Endothelial cell of umbilical vein (primary cell): ENCODE data around the gene SPRR3. TPM values are rescaled to one million over a fixed set of nuclear protein-coding genes. Genes with fewer than 3 reads are reported as not detected.

Experiments used
- BruUV-seq: library from RNA; stranded (reverse); fragments of 400-500 nt; replicated peaks from 2 replicates; lab custom pipeline; 2021; lab: Mats Ljungman, UMichigan
- CTCF ChIA-PET: fragments of 300-600, 350-600 bp; sonication (Branson Sonifier 250); formaldehyde crosslinking; loops from one replicate; lab custom pipeline; 2021; ENCODE audit warnings: antibody characterized with exemption, inconsistent platforms; lab: Charles Lee
- POLR2A ChIA-PET: fragments of 300-600, 350-600 bp; sonication (Branson Sonifier 250); formaldehyde crosslinking; loops from one replicate; lab custom pipeline; 2021; ENCODE audit warnings: antibody characterized with exemption, inconsistent platforms; lab: Charles Lee
- DNase-seq: peaks from one replicate; pipeline ENCODE4 v3.0.0-alpha.2; 2011; ENCODE audit warnings: low read depth, low spot score
- FAIRE-seq: peaks from 2 replicates; lab custom pipeline; 2011; peaks lifted over from hg19 to GRCh38; lab: Jason Lieb, UNC
- H2AFZ ChIP-seq: 2 replicates; pipeline ENCODE4 v1.6.0; 2012; ENCODE audit warnings: low read depth, low read length, control low read depth, inconsistent platforms
- H3K27ac ChIP-seq: 2 replicates; pipeline ENCODE4 v1.5.1; 2011; ENCODE audit warnings: low read depth, mild to moderate bottlenecking, control low read depth, low read length, moderate library complexity; ENCODE audit not compliant: insufficient read depth
- H3K27me3 ChIP-seq, 2 experiments: 2 replicates each; pipeline versions ENCODE4 v1.6.0 to v1.6.1; 2011; ENCODE audit warnings: low read length in 2 of 2, mixed read lengths in 1 of 2; ENCODE audit not compliant: control insufficient read depth in 2 of 2, insufficient read depth in 2 of 2
- H3K36me3 ChIP-seq, 2 experiments: 2 replicates in 1 of 2; 3 replicates in 1 of 2; pipeline ENCODE4 v1.5.1; 2011; ENCODE audit warnings: low read length in 2 of 2, mild to moderate bottlenecking in 1 of 2, moderate library complexity in 1 of 2; ENCODE audit not compliant: control insufficient read depth in 2 of 2, insufficient read depth in 2 of 2; ENCODE audit errors: extremely low read depth in 1 of 2
- H3K4me1 ChIP-seq: 3 replicates; pipeline ENCODE4 v1.5.1; 2011; ENCODE audit warnings: mild to moderate bottlenecking, low read length; ENCODE audit not compliant: control insufficient read depth, insufficient read depth; ENCODE audit errors: extremely low read depth
- H3K4me2 ChIP-seq: 2 replicates; pipeline ENCODE4 v1.6.1; 2011; ENCODE audit warnings: low read length, control low read depth, mixed read lengths; ENCODE audit not compliant: insufficient read depth
- H3K4me3 ChIP-seq, 3 experiments: fragments of 200-600 bp in 1 of 3; sonication (generic), shearing (Covaris generic) in 1 of 3; replicated peaks in 1 of 3; 2 replicates each; pipeline ENCODE4 v1.5.1; 2011 to 2016; ENCODE audit warnings: control low read depth in 3 of 3, low read length in 3 of 3, mild to moderate bottlenecking in 2 of 3, inconsistent platforms in 1 of 3, low read depth in 1 of 3, moderate library complexity in 1 of 3; ENCODE audit not compliant: insufficient read depth in 1 of 3
- H3K79me2 ChIP-seq: 2 replicates; pipeline ENCODE4 v1.6.0; 2012; ENCODE audit warnings: low read length, inconsistent platforms; ENCODE audit not compliant: control insufficient read depth, insufficient read depth
- H3K9ac ChIP-seq: replicated peaks from 2 replicates; pipeline ENCODE3; 2011; ENCODE audit warnings: low read length, control low read depth; ENCODE audit not compliant: insufficient read depth; ENCODE audit errors: extremely low read depth
- H3K9me1 ChIP-seq: replicated peaks from 3 replicates; pipeline ENCODE4 v1.6.0; 2011; ENCODE audit warnings: mild to moderate bottlenecking, low read length; ENCODE audit not compliant: control insufficient read depth, insufficient read depth; ENCODE audit errors: extremely low read depth
- H3K9me3 ChIP-seq: replicated peaks from 2 replicates; pipeline ENCODE4 v1.5.1; 2012; ENCODE audit warnings: low read length, inconsistent platforms; ENCODE audit not compliant: control insufficient read depth, insufficient read depth
- H4K20me1 ChIP-seq: replicated peaks from 2 replicates; pipeline ENCODE3; 2011; ENCODE audit warnings: mild to moderate bottlenecking, low read length; ENCODE audit not compliant: control insufficient read depth, insufficient read depth; ENCODE audit errors: extremely low read depth
- CTCF ChIP-seq, 2 donors: IDR thresholded peaks; 1 replicate in 1 of 2; 2 replicates in 1 of 2; pipeline ENCODE4 v1.5.1; 2011; ENCODE audit warnings: low read length in 2 of 2, mild to moderate bottlenecking in 2 of 2, moderate library complexity in 2 of 2, control low read depth in 1 of 2, inconsistent platforms in 1 of 2, low read depth in 1 of 2; ENCODE audit not compliant: insufficient read depth in 1 of 2; ENCODE audit errors: extremely low read depth in 1 of 2
- EZH2 ChIP-seq: IDR thresholded peaks from 2 replicates; pipeline ENCODE4 v1.6.1; 2012; ENCODE audit warnings: borderline replicate concordance, low read depth, mild to moderate bottlenecking, moderate library complexity, low read length, inconsistent platforms; ENCODE audit not compliant: severe bottlenecking
- FOS ChIP-seq: IDR thresholded peaks from 2 replicates; pipeline ENCODE4 v1.6.1; 2011; ENCODE audit warnings: mild to moderate bottlenecking, low read length, moderate library complexity, borderline replicate concordance; ENCODE audit not compliant: insufficient read depth
- GATA2 ChIP-seq: IDR thresholded peaks from 2 replicates; pipeline ENCODE4 v1.7.0; 2011; ENCODE audit warnings: low read depth, mild to moderate bottlenecking, moderate library complexity, mixed read lengths, low read length; ENCODE audit not compliant: insufficient read length, insufficient read depth
- JUN ChIP-seq: IDR thresholded peaks from 2 replicates; pipeline ENCODE4 v1.6.1; 2011; ENCODE audit warnings: borderline replicate concordance, low read depth; ENCODE audit not compliant: insufficient read length, insufficient read depth
- MYC ChIP-seq: IDR thresholded peaks from one replicate; pipeline ENCODE4 v1.6.1; 2011; ENCODE audit warnings: mild to moderate bottlenecking, low read depth, low read length
- POLR2A ChIP-seq: IDR thresholded peaks from 2 replicates; pipeline ENCODE4 v1.6.1; 2012; ENCODE audit warnings: low read depth, mild to moderate bottlenecking, control low read depth, low read length
- POLR2AphosphoS5 ChIP-seq: IDR thresholded peaks from 2 replicates; pipeline ENCODE4 v1.6.1; 2012; ENCODE audit warnings: low read depth, mild to moderate bottlenecking, control low read depth, low read length, moderate library complexity; ENCODE audit not compliant: insufficient read depth
- dilution Hi-C: fragments of 300-500 bp; cut with MboI; formaldehyde crosslinking; loops from one replicate; pipeline ENCODE4 v1.15.0; 2019; ENCODE audit warnings: low sequenced_read_pairs; ENCODE audit not compliant: extremely low pct_ligation_motif_present
- intact Hi-C: fragments of 100-400 bp; cut with micrococcal nuclease; formaldehyde crosslinking; loops from one replicate; pipeline ENCODE4 v1.10.0; 2022
- polyA plus RNA-seq, 4 experiments: library from polyadenylated mRNA; depleted of rRNA in 3 of 4; stranded (reverse) in 3 of 4; unstranded in 1 of 4; fragments of >200 nt; gene quantifications; 2 replicates each; pipeline versions ENCODE4 v1.2.1 to v1.2.3, GENCODE V29; 2011 to 2012; ENCODE audit warnings: missing spikeins in 1 of 4
- total RNA-seq: library from RNA; stranded (reverse); gene quantifications from 2 replicates; pipeline ENCODE4 v1.2.3, GENCODE V29; 2021
- TF ChIP-seq, protein P1 (sequence below): IDR thresholded peaks from 2 replicates; pipeline ENCODE4 v1.6.1; 2011; ENCODE audit not compliant: insufficient read depth, insufficient read length

SPRR3 gene
- total and polyA plus RNA-seq, 2 donors (not counting 3 experiments of a cell fraction or from before 2014, with no cell fraction given): not detected

DNA sequence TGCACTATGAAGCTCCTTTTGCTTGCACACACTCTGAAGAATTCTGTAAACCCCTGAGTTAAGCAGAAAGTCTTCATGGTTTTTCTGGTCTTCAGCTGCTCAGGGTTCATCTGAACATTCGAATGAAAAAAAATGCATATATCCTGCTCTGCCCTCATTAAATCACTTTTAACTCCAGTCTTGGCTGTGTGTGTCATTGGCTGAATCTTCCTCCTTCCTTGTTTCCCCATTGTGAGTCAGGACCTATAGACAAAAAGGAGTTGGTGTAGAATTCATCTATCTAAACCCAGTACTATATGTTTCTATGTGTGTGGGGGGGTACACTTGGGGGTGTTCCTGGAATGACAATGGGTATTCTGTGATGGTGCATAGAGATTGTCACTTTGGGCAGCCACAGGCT lies 22.9 kb downstream of the SPRR3 start:
- POLR2A ChIA-PET: no interaction called here
- CTCF ChIA-PET: no interaction called here
- DNase-seq (no peak), FAIRE-seq (no peak)
- no peaks in the 10 kb centered on the region for H3K36me3 ChIP-seq
- dilution Hi-C loops: no loop called here
- TF ChIP-seq GATA2 (no peak), FOS (no peak), POLR2AphosphoS5 (no peak), POLR2A (no peak), MYC (no peak), CTCF (IDR thresholded peaks at IDR 0.05; ENCODE audit: extremely low read depth in 1 of 2, insufficient read depth in 1 of 2, low read depth in 1 of 2, low read length in 2 of 2) (no peak), JUN (no peak), EZH2 (no peak)
- TF ChIP-seq, protein P1, sequence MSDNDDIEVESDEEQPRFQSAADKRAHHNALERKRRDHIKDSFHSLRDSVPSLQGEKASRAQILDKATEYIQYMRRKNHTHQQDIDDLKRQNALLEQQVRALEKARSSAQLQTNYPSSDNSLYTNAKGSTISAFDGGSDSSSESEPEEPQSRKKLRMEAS: no peak
- no peak overlapping the region for H3K9ac ChIP-seq
- no peak overlapping the region for H3K4me2 ChIP-seq
- no peaks in the 10 kb centered on the region for H4K20me1 ChIP-seq
- intact Hi-C loops: no loop called here
- no peaks in the 10 kb centered on the region for H3K79me2 ChIP-seq
- H2AFZ ChIP-seq: no peak overlapping the region
- H3K27me3 ChIP-seq: no peaks in the 10 kb centered on the region
- no peaks in the 10 kb centered on the region for H3K4me1 ChIP-seq
- H3K9me1 ChIP-seq: no peaks in the 10 kb centered on the region
- H3K27ac ChIP-seq: no peak overlapping the region
- no peaks in the 10 kb centered on the region for H3K9me3 ChIP-seq
- BruUV-seq: no TSS peak
- H3K4me3 ChIP-seq: no peak overlapping the region
